Neural progenitor cell (in vitro differentiated cells): ENCODE results near the gene UHRF2. TPM values are rescaled to one million over a fixed set of nuclear protein-coding genes. Genes with fewer than 3 reads are reported as not detected.

Source experiments
- DNase-seq: peaks from one replicate; pipeline ENCODE4 v3.0.0-alpha.2; 2016; ENCODE audit warnings: low spot score
- H2AFZ ChIP-seq: fragments of 200-600 bp; sonication (generic); replicated peaks from 2 replicates; pipeline ENCODE4 v1.6.1; 2016; ENCODE audit warnings: antibody characterized with exemption
- H3F3A ChIP-seq: fragments of 200-600 bp; sonication (generic); 2 replicates; pipeline ENCODE4 v1.6.1; 2016; ENCODE audit warnings: antibody characterized with exemption, low read depth
- H3K27ac ChIP-seq: fragments of 200-600 bp; sonication (generic); 2 replicates; pipeline ENCODE4 v1.5.1; 2016; ENCODE audit warnings: mild to moderate bottlenecking
- H3K27me3 ChIP-seq: fragments of 200-600 bp; sonication (generic); 2 replicates; pipeline ENCODE4 v1.6.1; 2016; ENCODE audit warnings: mild to moderate bottlenecking, moderate library complexity
- H3K36me3 ChIP-seq: fragments of 200-600 bp; sonication (generic); 2 replicates; pipeline ENCODE4 v1.5.1; 2016
- H3K4me1 ChIP-seq: fragments of 200-600 bp; sonication (generic); 2 replicates; pipeline ENCODE4 v1.6.1; 2016; ENCODE audit warnings: mixed run types
- H3K4me2 ChIP-seq: fragments of 200-600 bp; sonication (generic); 2 replicates; pipeline ENCODE4 v1.6.1; 2016
- H3K4me3 ChIP-seq: fragments of 200-600 bp; sonication (generic); 2 replicates; pipeline ENCODE4 v1.5.1; 2016
- H3K79me2 ChIP-seq: fragments of 200-600 bp; sonication (generic); 2 replicates; pipeline ENCODE4 v1.6.1; 2016; ENCODE audit warnings: low read depth
- H3K9ac ChIP-seq: fragments of 200-600 bp; sonication (generic); 2 replicates; pipeline ENCODE4 v1.6.1; 2016
- H3K9me3 ChIP-seq: fragments of 200-600 bp; sonication (generic); 2 replicates; pipeline ENCODE4 v1.5.1; 2016; ENCODE audit warnings: low read depth
- H4K20me1 ChIP-seq: fragments of 200-600 bp; sonication (generic); 2 replicates; pipeline ENCODE4 v1.6.1; 2016; ENCODE audit warnings: low read depth
- H3K27ac Mint-ChIP-seq: 3 replicates; pipeline ENCODE4 v1.8.0; 2021; ENCODE audit warnings: mixed read lengths
- H3K27me3 Mint-ChIP-seq: 2 replicates; pipeline ENCODE4 v1.8.0; 2022; ENCODE audit warnings: low read depth, mild to moderate bottlenecking, inconsistent platforms, moderate library complexity, mixed read lengths; ENCODE audit not compliant: insufficient read depth
- H3K36me3 Mint-ChIP-seq: 3 replicates; pipeline ENCODE4 v1.8.0; 2021; ENCODE audit warnings: mixed read lengths
- H3K4me1 Mint-ChIP-seq: 3 replicates; pipeline ENCODE4 v1.8.0; 2021; ENCODE audit warnings: mixed read lengths
- H3K4me3 Mint-ChIP-seq: 3 replicates; pipeline ENCODE4 v1.8.0; 2021; ENCODE audit warnings: mild to moderate bottlenecking, moderate library complexity, mixed read lengths
- H3K9me3 Mint-ChIP-seq: 3 replicates; pipeline ENCODE4 v1.8.0; 2020; ENCODE audit warnings: mixed read lengths
- CTCF ChIP-seq: fragments of 200-600 bp; sonication (generic); IDR thresholded peaks from 2 replicates; pipeline ENCODE4 v1.5.1; 2017; ENCODE audit warnings: antibody characterized with exemption, mild to moderate bottlenecking
- EZH2 ChIP-seq: fragments of 200-600 bp; sonication (generic); IDR thresholded peaks from 2 replicates; pipeline ENCODE4 v1.6.1; 2017; ENCODE audit warnings: antibody characterized with exemption, mild to moderate bottlenecking, moderate library complexity
- EZH2phosphoT487 ChIP-seq: fragments of 200-600 bp; sonication (generic); IDR thresholded peaks from 2 replicates; pipeline ENCODE4 v1.6.1; 2017; ENCODE audit warnings: antibody characterized with exemption
- total RNA-seq: library from RNA; depleted of rRNA; stranded (reverse); fragments of >200 nt; gene quantifications from 2 replicates; pipeline ENCODE4 v1.2.3, GENCODE V29; 2015; ENCODE audit warnings: low replicate concordance

The UHRF2 gene
- total RNA-seq, 1 donor from 2014 or later = 114 TPM

GRCh38 chr9:6444128-6444527, 31.1 kb downstream of the UHRF2 start:
- Mint-ChIP-seq H3K9me3 (no peaks in the 10 kb centered on the region), H3K4me3 (no peak overlapping the region), H3K27ac (no peak overlapping the region), H3K4me1 (peaks cover under 1% of the 10 kb centered on the region), H3K36me3 (peaks cover 23% of the 10 kb centered on the region), H3K27me3 (no peaks in the 10 kb centered on the region)
- Histone ChIP-seq H3F3A (no peaks in the 10 kb centered on the region), H3K27me3 (no peaks in the 10 kb centered on the region), H3K4me3 (no peak overlapping the region), H3K79me2 (peaks cover 100% of the 10 kb centered on the region), H3K36me3 (no peaks in the 10 kb centered on the region), H3K4me2 (no peak overlapping the region), H3K4me1 (peaks cover 3% of the 10 kb centered on the region), H3K9ac (no peak overlapping the region), H3K9me3 (no peaks in the 10 kb centered on the region), H4K20me1 (peaks cover 88% of the 10 kb centered on the region), H3K27ac (no peak overlapping the region), H2AFZ (no peak overlapping the region)
- DNase-seq = no peak
- TF ChIP-seq EZH2 (no peak), EZH2phosphoT487 (no peak), CTCF (no peak)

GRCh38 chr9:6449086-6449485, 36.1 kb downstream of the UHRF2 start:
- H3K27ac Mint-ChIP-seq = no peak overlapping the region
- H3K4me1 ChIP-seq = peaks cover 3% of the 10 kb centered on the region
- no peak overlapping the region for H3K27ac ChIP-seq

GRCh38 chr9:6449645-6450044, 36.6 kb downstream of the UHRF2 start:
- H3K4me1 ChIP-seq = peaks cover 3% of the 10 kb centered on the region
- H2AFZ ChIP-seq = no peak overlapping the region
- H3K36me3 ChIP-seq = peaks cover 4% of the 10 kb centered on the region
- no peak overlapping the region for H3K4me2 ChIP-seq
- Mint-ChIP-seq H3K27ac (no peak overlapping the region), H3K9me3 (peaks cover 17% of the 10 kb centered on the region), H3K36me3 (peaks cover 41% of the 10 kb centered on the region), H3K4me1 (peaks cover 2% of the 10 kb centered on the region), H3K4me3 (no peak overlapping the region), H3K27me3 (no peaks in the 10 kb centered on the region)
- no peak overlapping the region for H3K27ac ChIP-seq
- H3K27me3 ChIP-seq = no peaks in the 10 kb centered on the region
- H3K9me3 ChIP-seq = no peaks in the 10 kb centered on the region
- H4K20me1 ChIP-seq = peaks cover 62% of the 10 kb centered on the region
- H3K4me3 ChIP-seq = no peak overlapping the region
- no peak for DNase-seq
- TF ChIP-seq EZH2 (no peak), EZH2phosphoT487 (no peak), CTCF (no peak)
- H3K79me2 ChIP-seq = peaks cover 100% of the 10 kb centered on the region
- H3K9ac ChIP-seq = no peak overlapping the region
- H3F3A ChIP-seq = no peaks in the 10 kb centered on the region

More at GRCh38 chr9:6449086-6449485, 36.1 kb downstream of the UHRF2 start:
- Histone ChIP-seq H3K4me3 (no peak overlapping the region), H2AFZ (no peak overlapping the region), H3K9me3 (no peaks in the 10 kb centered on the region), H3F3A (no peaks in the 10 kb centered on the region), H3K9ac (no peak overlapping the region), H3K36me3 (peaks cover 4% of the 10 kb centered on the region), H4K20me1 (peaks cover 67% of the 10 kb centered on the region), H3K27me3 (no peaks in the 10 kb centered on the region), H3K4me2 (no peak overlapping the region), H3K79me2 (peaks cover 100% of the 10 kb centered on the region)
- Mint-ChIP-seq H3K9me3 (peaks cover 11% of the 10 kb centered on the region), H3K27me3 (no peaks in the 10 kb centered on the region), H3K4me3 (no peak overlapping the region), H3K4me1 (peaks cover 2% of the 10 kb centered on the region), H3K36me3 (peaks cover 37% of the 10 kb centered on the region)
- no peak for DNase-seq
- TF ChIP-seq CTCF = no peak
- TF ChIP-seq EZH2phosphoT487 = no peak
